GM21447 (cell line): Measurements from ENCODE around the gene RFC5.
"Not testable (repeated sequence)": the region's sequence is repeated elsewhere in the genome, so short reads cannot be mapped to it uniquely, and the experiment has no call there.

Source experiments
- ATAC-seq: cut with Tn5 transposase; IDR thresholded peaks from one replicate; pipeline ENCODE4 v1.9.1; 2021; ENCODE audit not compliant: unreplicated experiment

The RFC5 gene

DNA sequence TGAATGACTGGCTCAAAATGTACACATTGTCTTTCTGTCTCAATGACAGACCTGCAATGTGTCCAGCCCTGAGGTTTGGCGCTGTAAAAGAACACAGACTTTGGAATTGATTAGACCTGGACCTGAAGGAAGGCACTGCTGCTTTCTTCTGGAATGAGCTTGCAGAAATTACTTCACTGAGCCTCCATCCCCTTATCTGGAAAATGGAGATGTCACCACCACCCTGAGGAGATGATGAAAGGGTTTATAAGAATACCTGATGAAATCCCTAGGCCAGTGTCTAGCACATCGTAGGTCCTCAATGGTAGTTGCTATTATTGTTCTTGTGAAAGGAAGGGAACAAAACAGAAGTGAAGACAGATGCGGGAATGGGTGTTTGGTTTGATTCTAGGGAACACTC is 54.1 kb downstream of the RFC5 start:
- no peak for ATAC-seq

DNA sequence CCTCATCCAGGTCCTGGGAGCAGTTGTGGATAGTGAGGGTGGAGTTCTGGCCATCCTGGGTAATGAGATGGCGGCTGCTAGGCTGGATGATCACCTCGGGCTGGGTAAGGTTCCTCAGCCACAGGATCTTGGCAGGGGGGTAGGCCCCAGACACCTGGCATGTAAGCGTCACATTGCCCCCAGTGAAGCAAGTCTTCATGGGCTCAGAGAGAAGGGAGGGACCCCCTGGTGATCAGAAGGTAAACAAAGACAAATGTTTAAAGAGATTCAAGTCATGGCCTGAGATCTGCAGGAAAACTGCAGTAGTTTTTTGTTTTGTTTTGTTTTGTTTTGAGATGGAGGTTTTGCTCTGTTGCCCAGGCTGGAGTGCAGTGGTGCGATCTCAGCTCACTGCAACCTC is 57.3 kb downstream of the RFC5 start:
- no peak for ATAC-seq

DNA sequence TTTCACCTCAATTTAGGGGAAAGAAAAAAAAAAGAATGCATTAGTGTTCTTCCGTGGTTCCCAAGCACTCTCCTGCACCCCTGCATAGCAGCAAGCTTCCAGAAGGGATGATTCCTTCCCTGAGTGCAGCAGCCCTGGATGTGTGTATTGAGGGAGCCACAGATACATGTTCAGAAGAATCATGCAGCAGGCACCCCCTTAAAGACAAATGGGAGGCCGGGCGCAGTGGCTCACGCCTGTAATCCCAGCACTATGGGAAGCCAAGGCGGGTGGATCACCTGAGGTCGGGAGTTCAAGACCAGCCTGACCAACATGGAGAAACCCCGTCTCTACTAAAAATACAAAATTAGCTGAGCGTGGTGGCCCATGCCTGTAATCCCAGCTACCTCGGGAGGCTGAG is 65.0 kb downstream of the RFC5 start:
- ATAC-seq: not testable (repeated sequence)
